Neural cell (in vitro differentiated cells): ENCODE measurements around the gene MOB3B. TPM values are rescaled to one million over a fixed set of nuclear protein-coding genes. Genes with fewer than 3 reads are reported as not detected.

Experiments used
- H2AFZ ChIP-seq: fragments of 200-600, 300-800 bp; sonication (generic), shearing (Covaris generic); 2 replicates; pipeline ENCODE4 v1.6.0; 2014; ENCODE audit warnings: low read depth, mild to moderate bottlenecking, antibody characterized with exemption, low read length, moderate library complexity
- H3F3A ChIP-seq: fragments of 200-600 bp; shearing (Covaris generic); 2 replicates; pipeline ENCODE4 v1.6.1; 2016; ENCODE audit warnings: mild to moderate bottlenecking, moderate library complexity, mixed read lengths, antibody characterized with exemption, low read length; ENCODE audit not compliant: insufficient read depth, poor library complexity, severe bottlenecking
- H3K27ac ChIP-seq: fragments of 200-600, 300-800 bp; sonication (generic), shearing (Covaris generic); 2 replicates; pipeline ENCODE4 v1.5.1; 2014; ENCODE audit warnings: mild to moderate bottlenecking, low read length, moderate library complexity
- H3K27me3 ChIP-seq: fragments of 300-800, 200-600 bp; sonication (generic), shearing (Covaris generic); 2 replicates; pipeline ENCODE4 v1.6.0; 2014; ENCODE audit warnings: mild to moderate bottlenecking, low read depth, low read length, moderate library complexity; ENCODE audit not compliant: insufficient read depth
- H3K36me3 ChIP-seq: fragments of 300-800, 200-600 bp; sonication (generic), shearing (Covaris generic); 2 replicates; pipeline ENCODE4 v1.5.1; 2014; ENCODE audit warnings: mild to moderate bottlenecking, antibody characterized with exemption, low read length, moderate library complexity; ENCODE audit not compliant: insufficient read depth
- H3K4me2 ChIP-seq: fragments of 300-800, 200-600 bp; sonication (generic), shearing (Covaris generic); 2 replicates; pipeline ENCODE4 v1.6.0; 2014; ENCODE audit warnings: mild to moderate bottlenecking, low read length
- H3K4me3 ChIP-seq: fragments of 300-800, 200-600 bp; sonication (generic), shearing (Covaris generic); 2 replicates; pipeline ENCODE4 v1.5.1; 2014; ENCODE audit warnings: mild to moderate bottlenecking, low read length, moderate library complexity
- H3K79me2 ChIP-seq: fragments of 200-600 bp; shearing (Covaris generic); replicated peaks from 2 replicates; pipeline ENCODE4 v1.6.0; 2014; ENCODE audit warnings: mild to moderate bottlenecking, low read length, moderate library complexity; ENCODE audit not compliant: insufficient read depth
- H3K9ac ChIP-seq: fragments of 300-800, 200-600 bp; sonication (generic), shearing (Covaris generic); 2 replicates; pipeline ENCODE4 v1.6.1; 2016; ENCODE audit warnings: mild to moderate bottlenecking, low read length, mixed read lengths
- H3K9me2 ChIP-seq: fragments of 200-600 bp; shearing (Covaris generic); 2 replicates; pipeline ENCODE4 v1.6.1; 2016; ENCODE audit warnings: mild to moderate bottlenecking, low read length, mixed read lengths; ENCODE audit not compliant: insufficient read depth
- H3K9me3 ChIP-seq: fragments of 200-600, 300-800 bp; sonication (generic), shearing (Covaris generic); 2 replicates; pipeline ENCODE4 v1.6.1; 2016; ENCODE audit warnings: mild to moderate bottlenecking, mixed run types, low read length, moderate library complexity, mixed read lengths
- H4K20me1 ChIP-seq: fragments of 200-600 bp; shearing (Covaris generic); 2 replicates; pipeline ENCODE4 v1.6.1; 2016; ENCODE audit warnings: mild to moderate bottlenecking, mixed run types; ENCODE audit not compliant: insufficient read depth
- EP300 ChIP-seq: fragments of 450-650 bp; conservative IDR thresholded peaks from 2 replicates; pipeline ENCODE4 v1.6.1; 2014; ENCODE audit warnings: antibody characterized with exemption, mild to moderate bottlenecking, moderate library complexity; ENCODE audit not compliant: poor library complexity, severe bottlenecking
- EZH2 ChIP-seq: fragments of 200-600, 300-800 bp; shearing (Covaris generic), sonication (generic); IDR thresholded peaks from 2 replicates; pipeline ENCODE4 v1.6.1; 2014; ENCODE audit warnings: antibody characterized with exemption, low read length, borderline replicate concordance, mild to moderate bottlenecking; ENCODE audit not compliant: insufficient read depth, poor library complexity, severe bottlenecking
- MXI1 ChIP-seq: fragments of 450-650 bp; conservative IDR thresholded peaks from 2 replicates; pipeline ENCODE4 v1.6.1; 2014; ENCODE audit warnings: antibody characterized with exemption, mild to moderate bottlenecking; ENCODE audit not compliant: poor library complexity, severe bottlenecking
- POLR2AphosphoS5 ChIP-seq: IDR thresholded peaks from 2 replicates; pipeline ENCODE4 v1.6.1; 2012
- RAD21 ChIP-seq: fragments of 450-650 bp; conservative IDR thresholded peaks from 2 replicates; pipeline ENCODE4 v1.6.1; 2014; ENCODE audit warnings: antibody characterized with exemption, mild to moderate bottlenecking, moderate library complexity
- SMC3 ChIP-seq: fragments of 450-650 bp; conservative IDR thresholded peaks from 2 replicates; pipeline ENCODE4 v1.6.1; 2014; ENCODE audit warnings: antibody characterized with exemption, mild to moderate bottlenecking, moderate library complexity; ENCODE audit not compliant: poor library complexity
- TAF1 ChIP-seq: IDR thresholded peaks from 2 replicates; pipeline ENCODE4 v1.6.1; 2012; ENCODE audit warnings: low read depth
- polyA plus RNA-seq: library from polyadenylated mRNA; depleted of rRNA; stranded (reverse); fragments of >200 nt; gene quantifications from 2 replicates; pipeline ENCODE4 v1.2.3, GENCODE V29; 2014
- TF ChIP-seq, protein P1 (sequence below): IDR thresholded peaks from 2 replicates; pipeline ENCODE4 v1.6.1; 2012; ENCODE audit warnings: borderline replicate concordance
- TF ChIP-seq, protein P2 (sequence below): fragments of 450-650 bp; IDR thresholded peaks from 2 replicates; pipeline ENCODE4 v1.5.1; 2014; ENCODE audit warnings: antibody characterized with exemption, mild to moderate bottlenecking, moderate library complexity; ENCODE audit not compliant: poor library complexity, severe bottlenecking

Gene MOB3B
- polyA plus RNA-seq, 1 donor from 2014 or later = 1.8 TPM

DNA sequence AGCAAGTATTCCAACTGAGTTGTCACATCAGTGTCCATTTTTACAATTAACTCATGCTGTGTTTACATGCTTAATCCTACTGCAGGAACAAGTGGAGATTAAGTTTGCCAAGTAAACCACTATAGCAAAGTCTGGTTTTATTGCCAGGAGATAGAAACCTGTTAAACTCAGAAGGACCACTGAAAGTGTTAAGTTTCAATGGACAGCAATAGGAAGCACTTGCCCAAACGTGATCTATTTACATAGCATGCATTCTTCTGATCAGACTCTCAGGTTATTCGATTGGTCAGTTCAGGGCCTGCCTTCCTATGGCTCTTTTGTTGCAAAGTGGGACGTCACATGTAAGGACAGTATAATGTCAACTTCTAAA, 33.5 kb downstream of the MOB3B start:
- H3K4me3 ChIP-seq = no peak overlapping the region
- H2AFZ ChIP-seq = no peak overlapping the region
- TF ChIP-seq RAD21 (no peak), TAF1 (no peak), EZH2 (no peak), POLR2AphosphoS5 (no peak), SMC3 (no peak), EP300 (no peak), MXI1 (no peak)
- TF ChIP-seq, protein P1, sequence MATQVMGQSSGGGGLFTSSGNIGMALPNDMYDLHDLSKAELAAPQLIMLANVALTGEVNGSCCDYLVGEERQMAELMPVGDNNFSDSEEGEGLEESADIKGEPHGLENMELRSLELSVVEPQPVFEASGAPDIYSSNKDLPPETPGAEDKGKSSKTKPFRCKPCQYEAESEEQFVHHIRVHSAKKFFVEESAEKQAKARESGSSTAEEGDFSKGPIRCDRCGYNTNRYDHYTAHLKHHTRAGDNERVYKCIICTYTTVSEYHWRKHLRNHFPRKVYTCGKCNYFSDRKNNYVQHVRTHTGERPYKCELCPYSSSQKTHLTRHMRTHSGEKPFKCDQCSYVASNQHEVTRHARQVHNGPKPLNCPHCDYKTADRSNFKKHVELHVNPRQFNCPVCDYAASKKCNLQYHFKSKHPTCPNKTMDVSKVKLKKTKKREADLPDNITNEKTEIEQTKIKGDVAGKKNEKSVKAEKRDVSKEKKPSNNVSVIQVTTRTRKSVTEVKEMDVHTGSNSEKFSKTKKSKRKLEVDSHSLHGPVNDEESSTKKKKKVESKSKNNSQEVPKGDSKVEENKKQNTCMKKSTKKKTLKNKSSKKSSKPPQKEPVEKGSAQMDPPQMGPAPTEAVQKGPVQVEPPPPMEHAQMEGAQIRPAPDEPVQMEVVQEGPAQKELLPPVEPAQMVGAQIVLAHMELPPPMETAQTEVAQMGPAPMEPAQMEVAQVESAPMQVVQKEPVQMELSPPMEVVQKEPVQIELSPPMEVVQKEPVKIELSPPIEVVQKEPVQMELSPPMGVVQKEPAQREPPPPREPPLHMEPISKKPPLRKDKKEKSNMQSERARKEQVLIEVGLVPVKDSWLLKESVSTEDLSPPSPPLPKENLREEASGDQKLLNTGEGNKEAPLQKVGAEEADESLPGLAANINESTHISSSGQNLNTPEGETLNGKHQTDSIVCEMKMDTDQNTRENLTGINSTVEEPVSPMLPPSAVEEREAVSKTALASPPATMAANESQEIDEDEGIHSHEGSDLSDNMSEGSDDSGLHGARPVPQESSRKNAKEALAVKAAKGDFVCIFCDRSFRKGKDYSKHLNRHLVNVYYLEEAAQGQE = no peak
- TF ChIP-seq, protein P2, sequence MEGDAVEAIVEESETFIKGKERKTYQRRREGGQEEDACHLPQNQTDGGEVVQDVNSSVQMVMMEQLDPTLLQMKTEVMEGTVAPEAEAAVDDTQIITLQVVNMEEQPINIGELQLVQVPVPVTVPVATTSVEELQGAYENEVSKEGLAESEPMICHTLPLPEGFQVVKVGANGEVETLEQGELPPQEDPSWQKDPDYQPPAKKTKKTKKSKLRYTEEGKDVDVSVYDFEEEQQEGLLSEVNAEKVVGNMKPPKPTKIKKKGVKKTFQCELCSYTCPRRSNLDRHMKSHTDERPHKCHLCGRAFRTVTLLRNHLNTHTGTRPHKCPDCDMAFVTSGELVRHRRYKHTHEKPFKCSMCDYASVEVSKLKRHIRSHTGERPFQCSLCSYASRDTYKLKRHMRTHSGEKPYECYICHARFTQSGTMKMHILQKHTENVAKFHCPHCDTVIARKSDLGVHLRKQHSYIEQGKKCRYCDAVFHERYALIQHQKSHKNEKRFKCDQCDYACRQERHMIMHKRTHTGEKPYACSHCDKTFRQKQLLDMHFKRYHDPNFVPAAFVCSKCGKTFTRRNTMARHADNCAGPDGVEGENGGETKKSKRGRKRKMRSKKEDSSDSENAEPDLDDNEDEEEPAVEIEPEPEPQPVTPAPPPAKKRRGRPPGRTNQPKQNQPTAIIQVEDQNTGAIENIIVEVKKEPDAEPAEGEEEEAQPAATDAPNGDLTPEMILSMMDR = no peak
- peaks cover 25% of the 10 kb centered on the region for H3K79me2 ChIP-seq
- H3K9ac ChIP-seq = no peak overlapping the region
- no peaks in the 10 kb centered on the region for H3K36me3 ChIP-seq
- no peaks in the 10 kb centered on the region for H3K27me3 ChIP-seq
- no peak overlapping the region for H3K27ac ChIP-seq
- H3F3A ChIP-seq = peaks cover 5% of the 10 kb centered on the region
- H4K20me1 ChIP-seq = no peaks in the 10 kb centered on the region
- H3K9me3 ChIP-seq = no peaks in the 10 kb centered on the region
- no peaks in the 10 kb centered on the region for H3K9me2 ChIP-seq
- H3K4me2 ChIP-seq = no peak overlapping the region

DNA sequence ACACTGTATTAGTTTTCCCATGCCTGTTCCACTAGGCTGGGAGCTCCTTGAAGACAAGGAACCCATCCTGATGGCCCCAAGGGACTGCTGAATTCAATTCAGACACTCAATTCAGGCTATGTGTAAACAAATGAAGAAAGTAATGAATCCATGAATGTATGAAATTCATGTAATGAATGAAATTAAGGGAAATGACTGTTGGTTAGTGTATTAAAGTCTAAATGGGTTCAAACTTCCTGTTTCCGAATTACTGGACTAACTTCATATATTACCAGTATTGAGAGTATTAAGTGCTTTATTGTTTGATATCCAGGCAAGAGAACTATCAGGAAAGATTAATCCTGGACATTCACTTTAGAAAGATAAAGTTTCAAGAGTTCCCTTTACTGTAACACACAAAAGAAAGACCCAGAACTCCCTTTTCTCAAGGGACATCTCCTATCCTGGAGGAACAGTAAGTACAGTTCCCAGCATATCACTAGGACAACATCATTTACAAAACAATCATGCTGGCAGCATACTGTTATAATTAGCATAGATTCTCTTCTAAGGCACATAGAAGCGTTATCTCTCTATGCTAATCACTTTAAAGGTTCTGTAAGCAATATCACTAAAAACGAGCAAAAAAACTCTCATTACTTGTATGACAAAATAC, 34.0 kb downstream of the MOB3B start:
- Histone ChIP-seq H4K20me1 (no peaks in the 10 kb centered on the region), H3K4me3 (no peak overlapping the region)

DNA sequence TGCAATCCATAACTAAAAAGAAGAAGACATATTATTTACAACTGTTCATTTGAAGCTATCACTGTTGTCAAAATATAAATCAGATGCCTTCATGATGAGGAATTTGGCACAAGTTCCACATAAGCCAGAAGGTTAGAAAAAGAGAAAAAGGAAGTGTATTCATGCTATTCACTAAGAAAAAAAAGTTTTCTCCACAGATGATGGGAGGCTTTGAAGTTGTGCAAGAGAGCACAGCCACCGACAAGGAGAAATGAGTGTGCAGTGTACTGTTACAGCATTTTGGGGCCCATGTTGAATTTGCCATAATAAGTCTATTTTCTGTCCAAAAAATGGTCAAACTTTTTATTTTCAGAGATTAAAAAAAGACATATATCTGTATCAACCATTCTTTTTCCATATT, 38.5 kb downstream of the MOB3B start:
- H3K27ac ChIP-seq = no peak overlapping the region
- no peaks in the 10 kb centered on the region for H3F3A ChIP-seq
- H3K79me2 ChIP-seq = peaks cover 24% of the 10 kb centered on the region

More for the DNA sequence above, 34.0 kb downstream of the MOB3B start:
- Histone ChIP-seq H3K9ac (no peak overlapping the region), H3K27me3 (no peaks in the 10 kb centered on the region), H2AFZ (no peak overlapping the region), H3K4me2 (no peak overlapping the region), H3K9me3 (no peaks in the 10 kb centered on the region), H3K27ac (no peak overlapping the region), H3K9me2 (no peaks in the 10 kb centered on the region), H3F3A (peaks cover 5% of the 10 kb centered on the region), H3K36me3 (no peaks in the 10 kb centered on the region), H3K79me2 (peaks cover 26% of the 10 kb centered on the region)
- TF ChIP-seq POLR2AphosphoS5 = no peak
- no peak for TF ChIP-seq EP300

More for the DNA sequence above, 38.5 kb downstream of the MOB3B start:
- no peaks in the 10 kb centered on the region for H3K9me2 ChIP-seq
- H4K20me1 ChIP-seq = no peaks in the 10 kb centered on the region
- H3K9me3 ChIP-seq = no peaks in the 10 kb centered on the region
- no peak overlapping the region for H3K4me2 ChIP-seq
- TF ChIP-seq SMC3 = no peak
- no peak for TF ChIP-seq RAD21
- TF ChIP-seq EP300 = no peak
- no peak for TF ChIP-seq TAF1
- TF ChIP-seq, protein P2 = no peak
- no peak for TF ChIP-seq MXI1
- no peak for TF ChIP-seq POLR2AphosphoS5
- TF ChIP-seq, protein P1 = no peak
- TF ChIP-seq EZH2 = no peak
- no peaks in the 10 kb centered on the region for H3K36me3 ChIP-seq
- H3K27me3 ChIP-seq = no peaks in the 10 kb centered on the region
- no peak overlapping the region for H2AFZ ChIP-seq
- H3K9ac ChIP-seq = no peak overlapping the region
- H3K4me3 ChIP-seq = no peak overlapping the region
